Neuronal stem cell (in vitro differentiated cells): ENCODE results near the gene TIE1.

Experiments used
- DNase-seq: peaks from one replicate; pipeline ENCODE4 v3.0.0-alpha.2; 2013; ENCODE audit warnings: low spot score
- H2AFZ ChIP-seq: one replicate; pipeline ENCODE4 v1.6.1; 2013; ENCODE audit warnings: mild to moderate bottlenecking, low read length, inconsistent platforms
- H2AK5ac ChIP-seq: 2 replicates; pipeline ENCODE4 v1.6.1; 2013; ENCODE audit warnings: low read depth, mild to moderate bottlenecking, inconsistent platforms, low read length, moderate library complexity, mixed read lengths
- H2BK120ac ChIP-seq: 2 replicates; pipeline ENCODE4 v1.6.1; 2013; ENCODE audit warnings: low read depth, mild to moderate bottlenecking, inconsistent platforms, low read length, moderate library complexity, mixed read lengths
- H2BK12ac ChIP-seq: one replicate; pipeline ENCODE4 v1.6.1; 2013; ENCODE audit warnings: low read length, inconsistent platforms
- H2BK15ac ChIP-seq: 2 replicates; pipeline ENCODE4 v1.6.1; 2013; ENCODE audit warnings: mild to moderate bottlenecking, low read length, inconsistent platforms, mixed read lengths
- H2BK5ac ChIP-seq: one replicate; pipeline ENCODE4 v1.6.1; 2013; ENCODE audit warnings: inconsistent platforms, mild to moderate bottlenecking, low read length, moderate library complexity
- H3K14ac ChIP-seq: one replicate; pipeline ENCODE4 v1.6.1; 2013; ENCODE audit warnings: low read length, inconsistent platforms
- H3K18ac ChIP-seq: 2 replicates; pipeline ENCODE4 v1.6.1; 2013; ENCODE audit warnings: low read length, inconsistent platforms
- H3K23ac ChIP-seq: 2 replicates; pipeline ENCODE4 v1.6.1; 2013; ENCODE audit warnings: low read depth, mild to moderate bottlenecking, mixed read lengths, low read length, inconsistent platforms; ENCODE audit not compliant: poor library complexity
- H3K27ac ChIP-seq: replicated peaks from 3 replicates; pipeline ENCODE4 v1.5.1; 2013; ENCODE audit warnings: low read length, inconsistent platforms
- H3K27me3 ChIP-seq, 3 experiments: 2 replicates each; pipeline ENCODE4 v1.6.1; 2013; ENCODE audit warnings: low read length in 3 of 3, mild to moderate bottlenecking in 2 of 3, inconsistent platforms in 1 of 3, low read depth in 1 of 3, mixed read lengths in 1 of 3, moderate library complexity in 1 of 3; ENCODE audit not compliant: control insufficient read depth in 3 of 3, insufficient read depth in 3 of 3
- H3K36me3 ChIP-seq, 2 donors: replicated peaks in 1 of 2; 2 replicates each; pipeline ENCODE4 v1.6.1; 2013; ENCODE audit warnings: low read length in 2 of 2; ENCODE audit not compliant: control insufficient read depth in 2 of 2, insufficient read depth in 2 of 2
- H3K4ac ChIP-seq: 2 replicates; pipeline ENCODE4 v1.6.1; 2013; ENCODE audit warnings: inconsistent platforms, mild to moderate bottlenecking, low read length, moderate library complexity
- H3K4me1 ChIP-seq, 2 donors: 1 replicate in 1 of 2; 2 replicates in 1 of 2; pipeline ENCODE4 v1.6.1; 2013; ENCODE audit warnings: low read length in 2 of 2, low read depth in 1 of 2; ENCODE audit not compliant: control insufficient read depth in 2 of 2, insufficient read depth in 1 of 2
- H3K4me2 ChIP-seq: one replicate; pipeline ENCODE4 v1.6.1; 2013; ENCODE audit warnings: mild to moderate bottlenecking, low read length, inconsistent platforms; ENCODE audit not compliant: insufficient read depth, poor library complexity, severe bottlenecking
- H3K4me3 ChIP-seq, 2 donors: 2 replicates each; pipeline ENCODE4 v1.5.1; 2013; ENCODE audit warnings: low read length in 2 of 2, mild to moderate bottlenecking in 2 of 2, inconsistent platforms in 1 of 2, moderate library complexity in 1 of 2
- H3K79me1 ChIP-seq: one replicate; pipeline ENCODE4 v1.6.1; 2013; ENCODE audit warnings: low read depth, mild to moderate bottlenecking, inconsistent platforms, low read length, moderate library complexity
- H3K9ac ChIP-seq: one replicate; pipeline ENCODE4 v1.6.1; 2013; ENCODE audit warnings: mild to moderate bottlenecking, low read depth, low read length, inconsistent platforms; ENCODE audit not compliant: poor library complexity
- H3K9me3 ChIP-seq, 2 donors: replicated peaks in 1 of 2; 2 replicates each; pipeline versions ENCODE3 to v1.6.1; 2013; ENCODE audit warnings: low read length in 2 of 2, mild to moderate bottlenecking in 2 of 2, inconsistent platforms in 1 of 2, low read depth in 1 of 2, mixed read lengths in 1 of 2, moderate library complexity in 1 of 2; ENCODE audit not compliant: control insufficient read depth in 2 of 2, insufficient read depth in 1 of 2
- H4K8ac ChIP-seq: one replicate; pipeline ENCODE4 v1.6.1; 2013; ENCODE audit warnings: low read depth, mild to moderate bottlenecking, inconsistent platforms, low read length, moderate library complexity
- H4K91ac ChIP-seq: one replicate; pipeline ENCODE4 v1.6.1; 2013; ENCODE audit warnings: low read length, low read depth, mild to moderate bottlenecking, inconsistent platforms; ENCODE audit not compliant: poor library complexity
- WGBS, 2 donors: extraction: QIAGEN DNeasy Blood & Tissue Kit; methylation state at CpG; one replicate each; pipeline ENCODE4 v1.1.7; 2013; ENCODE audit warnings: missing lambda C conversion rate in 2 of 2, mixed read lengths in 1 of 2; ENCODE audit not compliant: insufficient read length in 2 of 2, insufficient replicate concordance in 1 of 2; ENCODE audit errors: extremely low coverage in 2 of 2; 5-methylcytosine and 5-hydroxymethylcytosine counted together

TIE1 gene

GRCh38 chr1:43269627-43270375, 31.0 kb upstream of the TIE1 start, which contains the start of gene TMEM125:
Gene TMEM125 (plus strand): TSS chr1:43269983. CDS start chr1:43272723, 2,740 bp downstream.
- Histone ChIP-seq H2AFZ (peak within 1 kb of the TSS; percentile 63), H3K23ac (no peak within 1 kb of the TSS), H2AK5ac (peak within 1 kb of the TSS; percentile 20), H3K4me2 (peak within 1 kb of the TSS; percentile 70), H3K27me3 (peaks cover 0 to 33% (median 0%) of the 10 kb centered on the region in 3 experiments), H3K27ac (no peak within 1 kb of the TSS), H3K18ac (peak within 1 kb of the TSS; percentile 29), H4K8ac (no peak within 1 kb of the TSS), H3K79me1 (no peaks in the 10 kb centered on the region), H2BK12ac (no peak within 1 kb of the TSS), H2BK15ac (no peak within 1 kb of the TSS), H3K4me3 (peak within 1 kb of the TSS; percentile 21 to 78), H3K4ac (no peak within 1 kb of the TSS), H2BK120ac (no peak within 1 kb of the TSS), H4K91ac (no peak within 1 kb of the TSS), H3K14ac (no peak within 1 kb of the TSS), H3K9me3 (no peaks in the 10 kb centered on the region), H3K9ac (no peak within 1 kb of the TSS), H3K4me1 (peaks cover 0 to 8% of the 10 kb centered on the region in 2 donors), H3K36me3 (no peaks in the 10 kb centered on the region), H2BK5ac (no peak within 1 kb of the TSS)
- WGBS, 2 donors = no CpG with 5 or more reads among the region's 7 CpGs
- no peak for DNase-seq

GRCh38 chr1:43270421-43271095, 30.2 kb upstream of the TIE1 start:
- H2BK15ac ChIP-seq = no peak overlapping the region
- H3K79me1 ChIP-seq = no peaks in the 10 kb centered on the region
- no peak for DNase-seq
- H2AFZ ChIP-seq = peak overlapping the region; percentile 63
- no peaks in the 10 kb centered on the region for H3K36me3 ChIP-seq
- no peak overlapping the region for H3K23ac ChIP-seq
- H2BK12ac ChIP-seq = no peak overlapping the region
- H2BK5ac ChIP-seq = no peak overlapping the region
- H3K4me3 ChIP-seq = peak overlapping the region; percentile 21 to 78
- no CpG with 5 or more reads among the region's 29 CpGs for WGBS, 2 donors
- no peaks in the 10 kb centered on the region for H3K9me3 ChIP-seq
- peak overlapping the region; percentile 70 for H3K4me2 ChIP-seq
- no peak overlapping the region for H3K4ac ChIP-seq
- peaks cover 0 to 8% of the 10 kb centered on the region in 2 donors for H3K4me1 ChIP-seq
- peaks cover 0 to 33% (median 0%) of the 10 kb centered on the region in 3 experiments for H3K27me3 ChIP-seq
- H4K8ac ChIP-seq = no peak overlapping the region
- H3K18ac ChIP-seq = peak overlapping the region; percentile 29
- H3K27ac ChIP-seq = no peak overlapping the region
- no peak overlapping the region for H2BK120ac ChIP-seq
- H3K14ac ChIP-seq = no peak overlapping the region
- no peak overlapping the region for H2AK5ac ChIP-seq
- H4K91ac ChIP-seq = no peak overlapping the region
- H3K9ac ChIP-seq = no peak overlapping the region

GRCh38 chr1:43271186-43272118, 29.3 kb upstream of the TIE1 start:
- no peak overlapping the region for H2BK15ac ChIP-seq
- no peak overlapping the region for H3K14ac ChIP-seq
- no peaks in the 10 kb centered on the region for H3K79me1 ChIP-seq
- no peak overlapping the region for H3K4me3 ChIP-seq
- no peaks in the 10 kb centered on the region for H3K9me3 ChIP-seq
- peak overlapping the region; percentile 63 for H2AFZ ChIP-seq
- peaks cover 0 to 33% (median 0%) of the 10 kb centered on the region in 3 experiments for H3K27me3 ChIP-seq
- peak overlapping the region; percentile 25 for H3K18ac ChIP-seq
- no peak for DNase-seq
- peaks cover 0 to 8% of the 10 kb centered on the region in 2 donors for H3K4me1 ChIP-seq
- H4K8ac ChIP-seq = peak overlapping the region; percentile 52
- no peak overlapping the region for H2BK120ac ChIP-seq
- H3K4ac ChIP-seq = no peak overlapping the region
- no peaks in the 10 kb centered on the region for H3K36me3 ChIP-seq
- no peak overlapping the region for H3K27ac ChIP-seq
- H2BK5ac ChIP-seq = no peak overlapping the region
- peak overlapping the region; percentile 59 for H2BK12ac ChIP-seq
- no peak overlapping the region for H4K91ac ChIP-seq
- H3K9ac ChIP-seq = no peak overlapping the region
- H3K23ac ChIP-seq = peak overlapping the region; percentile 43
- no peak overlapping the region for H2AK5ac ChIP-seq
- peak overlapping the region; percentile 70 for H3K4me2 ChIP-seq
- no CpG with 5 or more reads among the region's 12 CpGs for WGBS, 2 donors
